Mesenchymal stem cell (in vitro differentiated cells and primary cell): ENCODE results near the gene EXOC4.

Source experiments
- DNase-seq: peaks from one replicate; pipeline ENCODE4 v3.0.0-alpha.2; 2013
- H2AFZ ChIP-seq: one replicate; pipeline ENCODE4 v1.6.1; 2013; ENCODE audit warnings: low read depth, mild to moderate bottlenecking, control low read depth, inconsistent platforms, low read length, moderate library complexity
- H2AK5ac ChIP-seq: 2 replicates; pipeline ENCODE4 v1.6.1; 2013; ENCODE audit warnings: low read length, moderate library complexity, mild to moderate bottlenecking, inconsistent platforms; ENCODE audit not compliant: severe bottlenecking
- H2BK120ac ChIP-seq: one replicate; pipeline ENCODE4 v1.6.1; 2013; ENCODE audit warnings: low read depth, mild to moderate bottlenecking, inconsistent platforms, low read length, moderate library complexity
- H2BK12ac ChIP-seq, 2 experiments: one replicate each; pipeline ENCODE4 v1.6.1; 2013; ENCODE audit warnings: inconsistent platforms in 2 of 2, low read length in 2 of 2, mild to moderate bottlenecking in 2 of 2, moderate library complexity in 2 of 2, control low read depth in 1 of 2
- H2BK15ac ChIP-seq: one replicate; pipeline ENCODE4 v1.6.1; 2013; ENCODE audit warnings: mild to moderate bottlenecking, low read depth, inconsistent platforms; ENCODE audit not compliant: poor library complexity, severe bottlenecking
- H2BK5ac ChIP-seq: 2 replicates; pipeline ENCODE4 v1.6.1; 2013; ENCODE audit warnings: low read depth, mild to moderate bottlenecking, low read length, control low read depth, inconsistent platforms; ENCODE audit not compliant: poor library complexity, severe bottlenecking
- H3K14ac ChIP-seq, 2 experiments: one replicate each; pipeline ENCODE4 v1.6.1; 2013; ENCODE audit warnings: inconsistent platforms in 2 of 2, low read length in 2 of 2, control low read depth in 1 of 2, mild to moderate bottlenecking in 1 of 2, moderate library complexity in 1 of 2
- H3K18ac ChIP-seq, 2 experiments: one replicate each; pipeline ENCODE4 v1.6.1; 2013; ENCODE audit warnings: inconsistent platforms in 2 of 2, low read length in 2 of 2, control low read depth in 1 of 2, low read depth in 1 of 2, mild to moderate bottlenecking in 1 of 2
- H3K23ac ChIP-seq, 2 experiments: one replicate each; pipeline ENCODE4 v1.6.1; 2013; ENCODE audit warnings: inconsistent platforms in 2 of 2, low read length in 2 of 2, mild to moderate bottlenecking in 2 of 2, moderate library complexity in 2 of 2, control low read depth in 1 of 2
- H3K27ac ChIP-seq: 2 replicates; pipeline ENCODE4 v1.5.1; 2013; ENCODE audit warnings: mild to moderate bottlenecking, moderate library complexity, low read length, control low read depth, inconsistent platforms; ENCODE audit not compliant: poor library complexity, severe bottlenecking
- H3K27me3 ChIP-seq, 2 experiments: 2 replicates each; pipeline versions ENCODE4 v1.6.1 to v1.7.0; 2013; ENCODE audit warnings: low read length in 2 of 2, mild to moderate bottlenecking in 2 of 2, moderate library complexity in 2 of 2, control low read depth in 1 of 2, inconsistent platforms in 1 of 2; ENCODE audit not compliant: control insufficient read depth in 1 of 2, insufficient read depth in 1 of 2
- H3K36me3 ChIP-seq, 2 experiments: 2 replicates each; pipeline versions ENCODE4 v1.6.1 to v1.7.0; 2013; ENCODE audit warnings: low read length in 2 of 2, control low read depth in 1 of 2, inconsistent platforms in 1 of 2, low read depth in 1 of 2, mild to moderate bottlenecking in 1 of 2; ENCODE audit not compliant: insufficient read depth in 2 of 2, control insufficient read depth in 1 of 2
- H3K4ac ChIP-seq, 2 experiments: one replicate each; pipeline ENCODE4 v1.6.1; 2013; ENCODE audit warnings: inconsistent platforms in 2 of 2, low read length in 2 of 2, mild to moderate bottlenecking in 2 of 2, moderate library complexity in 2 of 2, control low read depth in 1 of 2, low read depth in 1 of 2
- H3K4me1 ChIP-seq: 2 replicates; pipeline ENCODE4 v1.6.1; 2013; ENCODE audit warnings: low read depth, low read length, control low read depth; ENCODE audit not compliant: control insufficient read depth, insufficient read depth
- H3K4me2 ChIP-seq: 2 replicates; pipeline ENCODE4 v1.6.1; 2013; ENCODE audit warnings: low read length, mild to moderate bottlenecking, inconsistent platforms; ENCODE audit not compliant: poor library complexity, severe bottlenecking
- H3K4me3 ChIP-seq, 2 experiments: 2 replicates each; pipeline versions ENCODE4 v1.5.1 to v1.7.0; 2013; ENCODE audit warnings: low read length in 2 of 2, mild to moderate bottlenecking in 2 of 2, control low read depth in 1 of 2, low read depth in 1 of 2; ENCODE audit not compliant: insufficient read depth in 1 of 2
- H3K79me1 ChIP-seq: replicated peaks from 2 replicates; pipeline ENCODE4 v1.6.1; 2013; ENCODE audit warnings: mild to moderate bottlenecking, control low read depth, low read length, inconsistent platforms; ENCODE audit not compliant: poor library complexity, severe bottlenecking
- H3K9ac ChIP-seq: 2 replicates; pipeline ENCODE4 v1.7.0; 2013; ENCODE audit warnings: mild to moderate bottlenecking, low read length, moderate library complexity
- H3K9me3 ChIP-seq: 2 replicates; pipeline ENCODE4 v1.7.0; 2013; ENCODE audit warnings: mild to moderate bottlenecking, low read length; ENCODE audit not compliant: control insufficient read depth
- H4K8ac ChIP-seq: one replicate; pipeline ENCODE4 v1.6.1; 2013; ENCODE audit warnings: inconsistent platforms, mild to moderate bottlenecking, low read length, moderate library complexity
- H4K91ac ChIP-seq: one replicate; pipeline ENCODE4 v1.6.1; 2013; ENCODE audit warnings: mild to moderate bottlenecking, low read length, inconsistent platforms
- WGBS: methylation state at CpG from one replicate; pipeline ENCODE4 v1.1.7; 2013; ENCODE audit warnings: mixed read lengths; 5-methylcytosine and 5-hydroxymethylcytosine counted together

EXOC4 gene

DNA sequence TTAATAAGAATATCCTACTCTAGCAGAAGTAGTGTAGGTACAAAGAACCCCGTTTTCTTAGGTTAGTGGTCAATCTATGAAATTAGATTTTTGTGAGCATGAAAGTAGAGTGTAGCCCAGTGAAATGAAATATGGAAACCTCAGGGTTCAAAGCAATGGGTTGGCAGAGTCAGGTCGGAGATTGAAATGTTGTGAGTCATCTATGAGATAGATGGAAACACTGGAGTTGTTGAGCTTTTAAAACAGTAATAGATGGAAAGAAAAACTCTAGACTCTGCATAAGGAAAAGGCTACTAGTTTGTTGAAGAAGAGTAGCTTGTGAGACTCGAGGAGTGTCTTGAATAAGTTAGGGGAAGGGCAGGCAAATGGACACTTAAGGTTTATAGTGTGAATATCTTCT is 251.9 kb downstream of the EXOC4 start:
- Histone ChIP-seq H4K8ac (no peak overlapping the region), H3K14ac (no peak overlapping the region), H3K23ac (no peak overlapping the region), H2BK120ac (no peak overlapping the region), H2BK15ac (no peak overlapping the region), H3K9me3 (no peaks in the 10 kb centered on the region), H3K9ac (no peak overlapping the region), H2AFZ (no peak overlapping the region), H3K36me3 (no peaks in the 10 kb centered on the region), H3K4ac (no peak overlapping the region), H3K4me3 (no peak overlapping the region), H4K91ac (no peak overlapping the region), H3K27me3 (no peaks in the 10 kb centered on the region), H3K27ac (no peak overlapping the region), H2AK5ac (no peak overlapping the region), H2BK12ac (no peak overlapping the region), H3K18ac (no peak overlapping the region), H3K79me1 (peaks cover 7% of the 10 kb centered on the region), H3K4me1 (no peaks in the 10 kb centered on the region), H3K4me2 (no peak overlapping the region), H2BK5ac (no peak overlapping the region)
- 83% methylated on average over 3 of the region's 3 CpGs for WGBS
- no peak for DNase-seq

GRCh38 chr7:133509822-133510221 is 256.9 kb downstream of the EXOC4 start:
- Histone ChIP-seq H3K4me3 (no peak overlapping the region), H2BK5ac (no peak overlapping the region), H3K4ac (no peak overlapping the region), H3K9me3 (no peaks in the 10 kb centered on the region), H3K18ac (no peak overlapping the region), H4K91ac (no peak overlapping the region), H2AK5ac (no peak overlapping the region), H3K36me3 (no peaks in the 10 kb centered on the region), H2AFZ (no peak overlapping the region), H3K14ac (no peak overlapping the region), H2BK120ac (no peak overlapping the region), H3K79me1 (peaks cover 4% of the 10 kb centered on the region), H3K9ac (no peak overlapping the region), H3K4me1 (peaks cover 5% of the 10 kb centered on the region), H2BK15ac (no peak overlapping the region), H3K23ac (no peak overlapping the region), H4K8ac (no peak overlapping the region), H2BK12ac (no peak overlapping the region), H3K27ac (no peak overlapping the region), H3K27me3 (no peaks in the 10 kb centered on the region), H3K4me2 (no peak overlapping the region)
- no peak for DNase-seq
- WGBS, result 100% methylated on average over 3 of the region's 5 CpGs

GRCh38 chr7:133510326-133511055 is 257.6 kb downstream of the EXOC4 start:
- WGBS, result no CpG with 5 or more reads among the region's 4 CpGs
- Histone ChIP-seq H3K9me3 (no peaks in the 10 kb centered on the region), H4K91ac (no peak overlapping the region), H3K4me1 (peaks cover 5% of the 10 kb centered on the region), H4K8ac (no peak overlapping the region), H2BK5ac (no peak overlapping the region), H3K23ac (no peak overlapping the region), H2BK15ac (no peak overlapping the region), H3K4me2 (no peak overlapping the region), H3K36me3 (no peaks in the 10 kb centered on the region), H2AFZ (no peak overlapping the region), H3K4me3 (no peak overlapping the region), H3K18ac (no peak overlapping the region), H3K9ac (no peak overlapping the region), H3K4ac (no peak overlapping the region), H3K14ac (no peak overlapping the region), H3K27ac (no peak overlapping the region), H2AK5ac (no peak overlapping the region), H3K79me1 (peaks cover 6% of the 10 kb centered on the region), H2BK12ac (no peak overlapping the region), H2BK120ac (no peak overlapping the region), H3K27me3 (no peaks in the 10 kb centered on the region)
- DNase-seq, result peak; percentile 20

- WGBS, result 98% methylated on average over 3 of the region's 3 CpGs
These were observed 258.4 kb downstream of the EXOC4 start for GRCh38 chr7:133511252-133511651.

More at GRCh38 chr7:133511252-133511651, 258.4 kb downstream of the EXOC4 start:
- no peaks in the 10 kb centered on the region for H3K27me3 ChIP-seq
- no peak overlapping the region for H2BK12ac ChIP-seq
- no peak overlapping the region for H3K14ac ChIP-seq
- H2AK5ac ChIP-seq, result no peak overlapping the region
- no peak overlapping the region for H2AFZ ChIP-seq
- DNase-seq, result no peak
- no peaks in the 10 kb centered on the region for H3K9me3 ChIP-seq
- no peak overlapping the region for H3K23ac ChIP-seq
- no peak overlapping the region for H4K91ac ChIP-seq
- H2BK5ac ChIP-seq, result no peak overlapping the region
- no peak overlapping the region for H2BK15ac ChIP-seq
- no peaks in the 10 kb centered on the region for H3K36me3 ChIP-seq
- no peak overlapping the region for H3K4ac ChIP-seq
- no peak overlapping the region for H4K8ac ChIP-seq
- no peak overlapping the region for H3K27ac ChIP-seq
- H3K9ac ChIP-seq, result no peak overlapping the region
- H3K4me3 ChIP-seq, result no peak overlapping the region
- peaks cover 5% of the 10 kb centered on the region for H3K79me1 ChIP-seq
- H3K4me1 ChIP-seq, result peaks cover 5% of the 10 kb centered on the region
- H3K18ac ChIP-seq, result no peak overlapping the region
- no peak overlapping the region for H2BK120ac ChIP-seq
- no peak overlapping the region for H3K4me2 ChIP-seq
